OCI-LY3 (cell line): ENCODE measurements around the gene STARD9.
"Not testable (repeated sequence)": the region's sequence is repeated elsewhere in the genome, so short reads cannot be mapped to it uniquely, and the experiment has no call there.

ENCODE experiments used
- H2AFZ ChIP-seq: fragments of 200-600, 300-600 bp; shearing (Covaris generic); 2 replicates; pipeline ENCODE4 v1.6.0; 2014; ENCODE audit warnings: antibody characterized with exemption, low read depth, low read length
- H3K27ac ChIP-seq: fragments of 200-600, 300-600 bp; sonication (generic); 2 replicates; pipeline ENCODE4 v1.5.1; 2014; ENCODE audit warnings: mild to moderate bottlenecking, low read length, moderate library complexity, mixed read lengths
- H3K27me3 ChIP-seq: fragments of 200-600, 300-600 bp; sonication (generic); 2 replicates; pipeline ENCODE4 v1.6.1; 2014; ENCODE audit warnings: low read depth, low read length, mixed read lengths
- H3K36me3 ChIP-seq: fragments of 200-600, 300-600 bp; sonication (generic); replicated peaks from 2 replicates; pipeline ENCODE3; 2014; ENCODE audit warnings: low read depth, low read length, mixed read lengths
- H3K4me1 ChIP-seq: fragments of 300-600, 200-600 bp; sonication (generic); 2 replicates; pipeline ENCODE4 v1.6.1; 2014; ENCODE audit warnings: low read length, mixed read lengths
- H3K4me2 ChIP-seq: fragments of 200-600, 300-600 bp; sonication (generic); 2 replicates; pipeline ENCODE4 v1.6.1; 2014; ENCODE audit warnings: low read length, mixed read lengths
- H3K4me3 ChIP-seq: fragments of 300-600, 200-600 bp; sonication (generic); 2 replicates; pipeline ENCODE4 v1.5.1; 2014; ENCODE audit warnings: antibody characterized with exemption, mild to moderate bottlenecking, low read length, moderate library complexity
- H3K79me2 ChIP-seq: fragments of 300-600, 200-600 bp; shearing (Covaris generic); 2 replicates; pipeline ENCODE4 v1.6.1; 2014; ENCODE audit warnings: mild to moderate bottlenecking, low read length, mixed read lengths
- H3K9ac ChIP-seq: fragments of 300-600, 200-600 bp; shearing (Covaris generic); 2 replicates; pipeline ENCODE4 v1.6.0; 2014; ENCODE audit warnings: mild to moderate bottlenecking, low read length, moderate library complexity
- H3K9me3 ChIP-seq: fragments of 200-600, 300-600 bp; shearing (Covaris generic); 2 replicates; pipeline ENCODE4 v1.6.1; 2014; ENCODE audit warnings: low read length, mixed read lengths; ENCODE audit not compliant: insufficient read depth
- H4K20me1 ChIP-seq: fragments of 200-600, 300-600 bp; sonication (generic); 2 replicates; pipeline ENCODE4 v1.6.1; 2016; ENCODE audit warnings: low read length, mixed read lengths; ENCODE audit not compliant: insufficient read depth
- EZH2phosphoT487 ChIP-seq: fragments of 200-600 bp; shearing (Covaris generic); IDR thresholded peaks from 2 replicates; pipeline ENCODE4 v1.6.1; 2018; ENCODE audit warnings: antibody characterized with exemption, mixed run types, low read depth
- TF ChIP-seq, protein P1 (sequence below): fragments of 200-600, 300-600 bp; sonication (generic); IDR thresholded peaks from 2 replicates; pipeline ENCODE4 v1.5.1; 2014; ENCODE audit warnings: antibody characterized with exemption, low read length, low read depth

The STARD9 gene

DNA sequence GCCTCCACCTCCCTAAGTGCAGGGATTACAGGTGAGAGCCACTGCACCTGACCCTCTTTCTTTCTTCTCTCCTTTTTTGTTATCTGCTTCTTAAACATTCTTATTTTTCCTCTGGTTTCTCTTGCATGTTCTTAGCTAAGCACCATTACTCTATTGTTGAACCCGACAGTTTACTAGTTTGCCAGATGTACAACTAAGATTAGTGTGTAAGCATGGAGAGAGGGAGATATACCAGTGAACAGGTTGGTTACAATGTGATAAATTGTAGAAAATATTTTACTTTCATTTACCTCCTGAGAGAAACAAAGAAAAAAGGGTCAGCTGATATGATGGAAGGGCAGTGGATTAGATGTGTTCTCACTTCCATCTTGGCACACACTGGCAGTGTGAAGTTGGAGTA is 21.9 kb upstream of the STARD9 start:
- H3K4me3 ChIP-seq: no peak overlapping the region
- H3K36me3 ChIP-seq: no peaks in the 10 kb centered on the region
- no peaks in the 10 kb centered on the region for H3K9me3 ChIP-seq
- no peak overlapping the region for H3K4me2 ChIP-seq
- no peak overlapping the region for H2AFZ ChIP-seq
- peaks cover 14% of the 10 kb centered on the region for H3K4me1 ChIP-seq
- no peaks in the 10 kb centered on the region for H3K27me3 ChIP-seq
- no peaks in the 10 kb centered on the region; the same call in 1 of the 2 replicates for H4K20me1 ChIP-seq
- peaks cover 83% of the 10 kb centered on the region for H3K79me2 ChIP-seq
- H3K9ac ChIP-seq: no peak overlapping the region
- H3K27ac ChIP-seq: no peak overlapping the region
- TF ChIP-seq, protein P1, sequence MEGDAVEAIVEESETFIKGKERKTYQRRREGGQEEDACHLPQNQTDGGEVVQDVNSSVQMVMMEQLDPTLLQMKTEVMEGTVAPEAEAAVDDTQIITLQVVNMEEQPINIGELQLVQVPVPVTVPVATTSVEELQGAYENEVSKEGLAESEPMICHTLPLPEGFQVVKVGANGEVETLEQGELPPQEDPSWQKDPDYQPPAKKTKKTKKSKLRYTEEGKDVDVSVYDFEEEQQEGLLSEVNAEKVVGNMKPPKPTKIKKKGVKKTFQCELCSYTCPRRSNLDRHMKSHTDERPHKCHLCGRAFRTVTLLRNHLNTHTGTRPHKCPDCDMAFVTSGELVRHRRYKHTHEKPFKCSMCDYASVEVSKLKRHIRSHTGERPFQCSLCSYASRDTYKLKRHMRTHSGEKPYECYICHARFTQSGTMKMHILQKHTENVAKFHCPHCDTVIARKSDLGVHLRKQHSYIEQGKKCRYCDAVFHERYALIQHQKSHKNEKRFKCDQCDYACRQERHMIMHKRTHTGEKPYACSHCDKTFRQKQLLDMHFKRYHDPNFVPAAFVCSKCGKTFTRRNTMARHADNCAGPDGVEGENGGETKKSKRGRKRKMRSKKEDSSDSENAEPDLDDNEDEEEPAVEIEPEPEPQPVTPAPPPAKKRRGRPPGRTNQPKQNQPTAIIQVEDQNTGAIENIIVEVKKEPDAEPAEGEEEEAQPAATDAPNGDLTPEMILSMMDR: no peak
- no peak for TF ChIP-seq EZH2phosphoT487

GRCh38 chr15:42556550-42557207 is 18.7 kb upstream of the STARD9 start:
- not testable (repeated sequence) for H3K27ac ChIP-seq, H3K4me2 ChIP-seq, H4K20me1 ChIP-seq, H3K27me3 ChIP-seq, H3K4me1 ChIP-seq, H3K9me3 ChIP-seq, H3K4me3 ChIP-seq, H2AFZ ChIP-seq, H3K9ac ChIP-seq
- Histone ChIP-seq H3K79me2 (peaks cover 57% of the 10 kb centered on the region), H3K36me3 (peaks cover 20% of the 10 kb centered on the region)

DNA sequence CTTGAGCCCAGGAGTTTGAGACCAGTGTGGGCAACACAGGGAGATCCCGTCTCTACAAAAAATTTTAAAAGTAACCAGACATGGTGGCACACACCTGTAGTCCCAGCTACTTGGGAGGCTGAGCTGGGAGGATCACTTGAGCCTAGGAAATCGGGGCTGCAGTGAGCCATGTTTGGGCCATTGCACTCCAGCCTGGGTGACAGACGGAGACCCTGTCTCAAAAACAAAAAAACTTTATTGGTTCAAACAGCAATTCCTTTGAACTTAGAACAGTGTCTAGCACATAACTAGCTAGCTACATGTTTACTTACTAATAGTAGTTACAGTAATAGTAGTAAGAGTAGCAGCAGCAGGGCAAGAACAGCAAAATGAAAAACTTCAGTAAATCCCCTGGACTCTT is 16.7 kb upstream of the STARD9 start:
- H3K27ac ChIP-seq: no peak overlapping the region
- no peak overlapping the region for H3K4me3 ChIP-seq
- H3K79me2 ChIP-seq: peaks cover 37% of the 10 kb centered on the region
- no peak overlapping the region for H2AFZ ChIP-seq
- H3K9ac ChIP-seq: no peak overlapping the region
- TF ChIP-seq, protein P1: no peak
- TF ChIP-seq EZH2phosphoT487: no peak
- no peaks in the 10 kb centered on the region for H3K9me3 ChIP-seq
- no peaks in the 10 kb centered on the region for H3K4me1 ChIP-seq
- H3K27me3 ChIP-seq: no peaks in the 10 kb centered on the region
- peaks cover 24% of the 10 kb centered on the region for H3K36me3 ChIP-seq
- H4K20me1 ChIP-seq: no peaks in the 10 kb centered on the region
- no peak overlapping the region for H3K4me2 ChIP-seq

GRCh38 chr15:42576040-42576594 is 711 bp downstream of the STARD9 start:
- Histone ChIP-seq H3K36me3 (no peaks in the 10 kb centered on the region), H2AFZ (peak overlapping the region; percentile 47; the same call in 1 of the 2 replicates), H3K79me2 (0 out of 2 replicates have a peak, but pooled peaks cover 3% of the 10 kb centered on the region), H3K27me3 (peaks cover 14% of the 10 kb centered on the region; the same call in 1 of the 2 replicates), H3K9me3 (no peaks in the 10 kb centered on the region), H3K4me1 (peaks cover 7% of the 10 kb centered on the region; the same call in 1 of the 2 replicates), H3K27ac (no peak overlapping the region), H3K9ac (peak overlapping the region; percentile 47; the same call in 1 of the 2 replicates), H3K4me2 (peak overlapping the region; percentile 83), H4K20me1 (no peaks in the 10 kb centered on the region), H3K4me3 (peak overlapping the region; percentile 77)
- TF ChIP-seq, protein P1: no peak
- TF ChIP-seq EZH2phosphoT487: no peak
